Keratinocyte (primary cell): Measurements from ENCODE around the gene STN1. TPM values are rescaled to one million over a fixed set of nuclear protein-coding genes. Genes with fewer than 3 reads are reported as not detected.

Source experiments
- DNase-seq: peaks from one replicate; pipeline ENCODE4 v3.0.0-alpha.2; 2011; ENCODE audit warnings: low read depth, missing footprints, low spot score
- FAIRE-seq: peaks from 2 replicates; lab custom pipeline; 2011; peaks lifted over from hg19 to GRCh38; lab: Jason Lieb, UNC
- H2AFZ ChIP-seq: 2 replicates; pipeline ENCODE4 v1.6.0; 2012; ENCODE audit warnings: low read length, control low read depth, inconsistent platforms; ENCODE audit not compliant: control insufficient read depth
- H3K27ac ChIP-seq: 2 replicates; pipeline ENCODE4 v1.5.1; 2011; ENCODE audit warnings: low read length; ENCODE audit not compliant: control insufficient read depth, insufficient read depth
- H3K27me3 ChIP-seq: 3 replicates; pipeline ENCODE4 v1.6.0; 2011; ENCODE audit warnings: low read length; ENCODE audit not compliant: control insufficient read depth, insufficient read depth; ENCODE audit errors: extremely low read depth
- H3K36me3 ChIP-seq, 2 experiments: 2 replicates in 1 of 2; 3 replicates in 1 of 2; pipeline ENCODE4 v1.5.1; 2011; ENCODE audit warnings: low read length in 2 of 2, mild to moderate bottlenecking in 1 of 2; ENCODE audit not compliant: control insufficient read depth in 2 of 2, insufficient read depth in 2 of 2; ENCODE audit errors: extremely low read depth in 1 of 2
- H3K4me1 ChIP-seq: 3 replicates; pipeline ENCODE4 v1.5.1; 2011; ENCODE audit warnings: low read length; ENCODE audit not compliant: control insufficient read depth, insufficient read depth; ENCODE audit errors: extremely low read depth
- H3K4me2 ChIP-seq: 3 replicates; pipeline ENCODE4 v1.6.0; 2011; ENCODE audit warnings: low read depth, low read length; ENCODE audit not compliant: control insufficient read depth, insufficient read depth; ENCODE audit errors: extremely low read depth
- H3K4me3 ChIP-seq, 3 experiments: fragments of 200-600 bp in 1 of 3; sonication (generic) in 1 of 3; 2 replicates in 2 of 3; 3 replicates in 1 of 3; pipeline ENCODE4 v1.5.1; 2011 to 2016; ENCODE audit warnings: low read length in 3 of 3, mild to moderate bottlenecking in 3 of 3, control low read depth in 2 of 3, inconsistent platforms in 1 of 3, low read depth in 1 of 3, mixed read lengths in 1 of 3, mixed run types in 1 of 3, moderate library complexity in 1 of 3; ENCODE audit not compliant: control insufficient read depth in 2 of 3, insufficient read depth in 2 of 3; ENCODE audit errors: extremely low read depth in 1 of 3
- H3K79me2 ChIP-seq: 2 replicates; pipeline ENCODE4 v1.6.0; 2012; ENCODE audit warnings: low read length; ENCODE audit not compliant: control insufficient read depth, insufficient read depth
- H3K9ac ChIP-seq: 3 replicates; pipeline ENCODE4 v1.6.0; 2011; ENCODE audit warnings: low read length; ENCODE audit not compliant: control insufficient read depth, insufficient read depth; ENCODE audit errors: extremely low read depth
- H3K9me1 ChIP-seq: 3 replicates; pipeline ENCODE4 v1.6.0; 2011; ENCODE audit warnings: low read length; ENCODE audit not compliant: control insufficient read depth, insufficient read depth; ENCODE audit errors: extremely low read depth
- H3K9me3 ChIP-seq: 2 replicates; pipeline ENCODE4 v1.5.1; 2012; ENCODE audit warnings: low read depth, low read length; ENCODE audit not compliant: control insufficient read depth
- H4K20me1 ChIP-seq: 3 replicates; pipeline ENCODE4 v1.6.0; 2011; ENCODE audit warnings: low read length; ENCODE audit not compliant: control insufficient read depth, insufficient read depth; ENCODE audit errors: extremely low read depth
- EZH2 ChIP-seq: IDR thresholded peaks from one replicate; pipeline ENCODE4 v1.6.1; 2012; ENCODE audit warnings: inconsistent platforms, mild to moderate bottlenecking, low read length, moderate library complexity
- dilution Hi-C: fragments of 300-500 bp; cut with MboI; formaldehyde crosslinking; loops from one replicate; pipeline ENCODE4 v1.7.0; 2020; ENCODE audit warnings: low sequenced_read_pairs; ENCODE audit not compliant: extremely low pct_ligation_motif_present
- polyA plus RNA-seq, 5 experiments: library from polyadenylated mRNA; depleted of rRNA in 3 of 5; stranded (reverse) in 3 of 5; stranded (forward) in 1 of 5; unstranded in 1 of 5; fragments of >200 nt; gene quantifications; 1 replicate in 1 of 5; 2 replicates in 3 of 5; 3 replicates in 1 of 5; pipeline versions ENCODE4 v1.2.1 to v1.2.3, GENCODE V29; 2011 to 2012; ENCODE audit warnings: missing spikeins in 2 of 5, low read depth in 1 of 5, low replicate concordance in 1 of 5
- TF ChIP-seq, protein P1 (sequence below), 3 experiments: IDR thresholded peaks in 1 of 3; conservative IDR thresholded peaks in 1 of 3; optimal IDR thresholded peaks in 1 of 3; 2 replicates in 2 of 3; 3 replicates in 1 of 3; pipeline versions ENCODE3 to v1.5.1; 2011; ENCODE audit warnings: low read length in 3 of 3, mild to moderate bottlenecking in 3 of 3, moderate library complexity in 2 of 3, control low read depth in 1 of 3, inconsistent platforms in 1 of 3; ENCODE audit not compliant: insufficient read depth in 2 of 3; ENCODE audit errors: extremely low read depth in 1 of 3

The STN1 gene
- polyA plus RNA-seq, 1 donor (not counting 4 experiments of a cell fraction or from before 2014, with no cell fraction given) = 29.0 TPM

DNA sequence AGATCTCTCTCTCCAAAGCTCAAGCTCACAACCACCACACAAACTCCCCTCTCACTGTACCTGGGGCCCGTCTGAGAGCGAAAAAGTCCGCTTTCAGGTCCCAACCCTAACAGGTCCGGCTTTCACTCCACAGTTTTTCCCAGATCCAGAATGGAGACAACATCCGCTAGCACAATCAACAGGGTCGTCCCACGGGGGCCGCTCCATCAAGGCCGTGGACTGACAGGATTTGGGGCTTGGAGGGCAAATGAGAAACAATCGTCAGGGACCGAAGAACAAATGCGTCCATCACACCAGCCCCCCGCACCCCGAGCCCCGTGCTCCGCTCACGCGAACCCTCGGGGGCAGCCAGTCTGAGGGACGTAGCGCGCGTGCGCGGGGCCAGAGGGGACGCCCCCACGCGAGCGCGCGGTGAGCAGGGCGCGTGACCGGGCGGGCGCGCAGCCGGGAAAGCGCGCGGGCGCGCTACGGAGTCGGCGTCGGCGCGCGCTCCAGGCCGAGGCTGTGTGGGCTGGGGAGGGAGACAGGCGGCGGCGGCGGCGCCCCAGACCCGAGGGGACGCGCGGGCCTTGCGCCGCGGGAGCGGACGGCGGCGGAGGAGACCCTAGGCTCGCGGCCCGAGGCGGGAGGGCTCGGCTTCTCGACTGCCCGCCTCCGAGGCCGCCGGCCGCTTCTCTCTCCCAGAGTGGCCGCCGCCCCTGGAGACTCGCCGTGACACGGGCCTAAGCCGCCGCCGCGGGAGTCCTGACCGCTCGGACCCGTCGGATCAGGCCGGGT, 48.9 kb upstream of the STN1 start, which contains the start of gene SLK:
SLK (plus strand) TSS at position 470 of the 777 bp plus-strand sequence. CDS start 606 bp downstream, outside the sequence.
- Histone ChIP-seq H4K20me1 (peaks cover 5% of the 10 kb centered on the region), H3K36me3 (no peaks in the 10 kb centered on the region), H3K4me2 (peak within 1 kb of the TSS; percentile 91), H3K4me1 (peaks cover 7% of the 10 kb centered on the region), H3K9me1 (peaks cover 2% of the 10 kb centered on the region), H3K9me3 (no peaks in the 10 kb centered on the region), H3K27ac (peak within 1 kb of the TSS; percentile 94), H2AFZ (peak within 1 kb of the TSS; percentile 98), H3K9ac (peak within 1 kb of the TSS; percentile 87), H3K4me3 (peak within 1 kb of the TSS; percentile 85 to 97 (median 92)), H3K79me2 (peaks cover 54% of the 10 kb centered on the region), H3K27me3 (no peaks in the 10 kb centered on the region)
- TF ChIP-seq, protein P1, sequence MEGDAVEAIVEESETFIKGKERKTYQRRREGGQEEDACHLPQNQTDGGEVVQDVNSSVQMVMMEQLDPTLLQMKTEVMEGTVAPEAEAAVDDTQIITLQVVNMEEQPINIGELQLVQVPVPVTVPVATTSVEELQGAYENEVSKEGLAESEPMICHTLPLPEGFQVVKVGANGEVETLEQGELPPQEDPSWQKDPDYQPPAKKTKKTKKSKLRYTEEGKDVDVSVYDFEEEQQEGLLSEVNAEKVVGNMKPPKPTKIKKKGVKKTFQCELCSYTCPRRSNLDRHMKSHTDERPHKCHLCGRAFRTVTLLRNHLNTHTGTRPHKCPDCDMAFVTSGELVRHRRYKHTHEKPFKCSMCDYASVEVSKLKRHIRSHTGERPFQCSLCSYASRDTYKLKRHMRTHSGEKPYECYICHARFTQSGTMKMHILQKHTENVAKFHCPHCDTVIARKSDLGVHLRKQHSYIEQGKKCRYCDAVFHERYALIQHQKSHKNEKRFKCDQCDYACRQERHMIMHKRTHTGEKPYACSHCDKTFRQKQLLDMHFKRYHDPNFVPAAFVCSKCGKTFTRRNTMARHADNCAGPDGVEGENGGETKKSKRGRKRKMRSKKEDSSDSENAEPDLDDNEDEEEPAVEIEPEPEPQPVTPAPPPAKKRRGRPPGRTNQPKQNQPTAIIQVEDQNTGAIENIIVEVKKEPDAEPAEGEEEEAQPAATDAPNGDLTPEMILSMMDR (optimal IDR thresholded peaks at IDR 0.05 in 1 of 3, IDR thresholded peaks at IDR 0.05 in 1 of 3, conservative IDR thresholded peaks at IDR 0.05 in 1 of 3; ENCODE audit: extremely low read depth in 1 of 3, insufficient read depth in 2 of 3, low read length in 3 of 3) = no peak
- TF ChIP-seq EZH2 = no peak
- FAIRE-seq (no peak), DNase-seq (no peak)
- dilution Hi-C loops = no loop called here

DNA sequence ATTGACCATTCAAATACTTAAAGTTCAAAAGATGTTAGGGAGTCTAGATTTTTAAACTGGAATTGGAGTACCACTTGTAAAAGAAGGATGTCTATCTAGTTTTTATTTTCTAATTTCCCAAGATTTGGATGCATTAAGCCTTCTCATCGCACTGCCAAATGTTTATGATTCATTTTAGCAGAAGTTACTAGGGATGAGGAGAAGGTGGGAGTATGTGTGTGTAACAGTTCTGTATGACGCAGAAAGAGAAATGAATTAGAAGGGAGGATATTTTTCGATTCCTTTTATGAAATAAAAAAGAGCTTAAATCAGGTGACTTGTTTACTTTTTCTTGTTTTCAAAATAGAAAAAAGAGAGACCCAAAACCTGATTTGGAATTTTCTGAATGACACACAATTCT, 42.1 kb upstream of the STN1 start:
- dilution Hi-C loops = no loop called here
- Histone ChIP-seq H3K27me3 (no peaks in the 10 kb centered on the region), H4K20me1 (no peaks in the 10 kb centered on the region), H3K36me3 (no peaks in the 10 kb centered on the region), H3K4me3 (no peak overlapping the region), H3K9ac (no peak overlapping the region), H3K4me2 (no peak overlapping the region), H3K9me3 (no peaks in the 10 kb centered on the region), H3K79me2 (no peaks in the 10 kb centered on the region), H3K9me1 (no peaks in the 10 kb centered on the region), H3K4me1 (peaks cover 20% of the 10 kb centered on the region), H3K27ac (no peak overlapping the region), H2AFZ (no peak overlapping the region)
- no peak for DNase-seq
- TF ChIP-seq, protein P1 (optimal IDR thresholded peaks at IDR 0.05 in 1 of 3, IDR thresholded peaks at IDR 0.05 in 1 of 3, conservative IDR thresholded peaks at IDR 0.05 in 1 of 3; ENCODE audit: extremely low read depth in 1 of 3, insufficient read depth in 2 of 3, low read length in 3 of 3) = no peak
- TF ChIP-seq EZH2 = no peak
- FAIRE-seq = no peak
